Stimulated activated naive B cell treated with anti-CD40 and anti-IgM and Interleukin-4, amounts not matched to agents 10 μg/mL and 1 μg/mL and 100 μg/mL, for 72 hours (primary cell): ENCODE results near the gene PGS1.

Experiments
- ATAC-seq, 2 donors: fragments of 150-1000 bp; cut with Tn5 transposase; replicated peaks; 2 replicates each; pipeline ENCODE4 v1.10.0; 2021; ENCODE audit warnings: moderate library complexity in 1 of 2
- DNase-seq: peaks from one replicate; pipeline ENCODE4 v3.0.0; 2021
- H3K27ac Mint-ChIP-seq: one replicate; pipeline ENCODE4 v1.8.0; 2022; ENCODE audit warnings: mild to moderate bottlenecking, mixed read lengths
- H3K27me3 Mint-ChIP-seq, 2 donors: one replicate each; pipeline ENCODE4 v1.8.0; 2022; ENCODE audit warnings: mixed read lengths in 2 of 2
- H3K36me3 Mint-ChIP-seq, 2 donors: one replicate each; pipeline ENCODE4 v1.8.0; 2022; ENCODE audit warnings: mixed read lengths in 2 of 2, mild to moderate bottlenecking in 1 of 2
- H3K4me1 Mint-ChIP-seq, 2 donors: one replicate each; pipeline ENCODE4 v1.8.0; 2022; ENCODE audit warnings: mixed read lengths in 2 of 2, mild to moderate bottlenecking in 1 of 2
- H3K4me3 Mint-ChIP-seq, 2 donors: one replicate each; pipeline ENCODE4 v1.8.0; 2022; ENCODE audit warnings: mild to moderate bottlenecking in 2 of 2, mixed read lengths in 2 of 2, moderate library complexity in 1 of 2
- H3K9me3 Mint-ChIP-seq, 2 donors: one replicate each; pipeline ENCODE4 v1.8.0; 2022; ENCODE audit warnings: mixed read lengths in 2 of 2, mild to moderate bottlenecking in 1 of 2

Gene PGS1

DNA sequence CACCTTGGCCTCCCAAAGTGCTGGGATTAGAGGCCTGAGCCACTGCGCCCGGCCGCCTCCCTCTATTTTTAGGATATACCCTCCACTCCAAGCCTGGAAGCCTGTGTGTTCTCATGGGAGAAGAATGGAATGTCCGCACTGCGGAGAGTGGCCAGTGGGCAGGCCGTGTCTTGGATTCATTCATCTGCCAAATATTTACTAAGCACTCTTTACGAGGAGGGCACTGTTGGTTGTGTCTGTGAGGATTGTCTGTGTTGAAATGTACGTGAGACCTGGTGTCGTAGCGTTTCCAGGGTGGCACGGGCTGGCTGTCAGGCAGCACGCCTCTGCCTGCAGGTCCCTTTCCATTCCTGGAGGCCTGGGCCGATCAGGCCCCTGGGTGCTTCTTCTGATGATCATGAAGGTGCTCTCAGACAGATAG, 19.2 kb downstream of the PGS1 start:
- peaks cover 19 to 42% of the 10 kb centered on the region in 2 donors for H3K4me1 Mint-ChIP-seq
- H3K27ac Mint-ChIP-seq: no peak overlapping the region
- H3K4me3 Mint-ChIP-seq: no peak overlapping the region
- peaks cover 54 to 78% of the 10 kb centered on the region in 2 donors for H3K36me3 Mint-ChIP-seq
- no peaks in the 10 kb centered on the region for H3K9me3 Mint-ChIP-seq
- DNase-seq (no peak), ATAC-seq (no peak)
- H3K27me3 Mint-ChIP-seq: no peaks in the 10 kb centered on the region

DNA sequence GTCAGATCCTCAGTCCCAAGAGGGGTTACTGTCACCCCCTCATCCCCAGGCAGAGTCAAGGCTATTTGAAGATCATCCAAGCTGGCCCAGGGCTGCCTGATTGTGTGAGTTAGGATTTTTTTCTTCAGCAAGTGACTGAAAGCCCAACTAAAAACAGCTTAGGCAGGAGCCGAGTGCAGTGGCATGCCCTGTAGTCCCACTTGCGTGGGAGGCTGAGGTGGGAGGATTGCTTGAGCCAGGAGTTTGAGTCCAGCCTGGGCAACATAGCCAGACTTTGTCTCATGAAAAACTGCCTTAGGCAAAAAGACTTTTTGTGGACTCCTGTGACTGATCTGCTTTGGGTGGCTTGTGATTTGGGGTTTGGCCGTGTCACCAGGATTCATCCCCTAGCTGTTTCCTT, 19.9 kb downstream of the PGS1 start:
- ATAC-seq: no peak
- no peak overlapping the region for H3K4me3 Mint-ChIP-seq
- H3K27ac Mint-ChIP-seq: peak overlapping the region; percentile 14
- H3K9me3 Mint-ChIP-seq: no peaks in the 10 kb centered on the region
- H3K27me3 Mint-ChIP-seq: no peaks in the 10 kb centered on the region
- peaks cover 56 to 82% of the 10 kb centered on the region in 2 donors for H3K36me3 Mint-ChIP-seq
- no peak for DNase-seq
- H3K4me1 Mint-ChIP-seq: peaks cover 19 to 36% of the 10 kb centered on the region in 2 donors

DNA sequence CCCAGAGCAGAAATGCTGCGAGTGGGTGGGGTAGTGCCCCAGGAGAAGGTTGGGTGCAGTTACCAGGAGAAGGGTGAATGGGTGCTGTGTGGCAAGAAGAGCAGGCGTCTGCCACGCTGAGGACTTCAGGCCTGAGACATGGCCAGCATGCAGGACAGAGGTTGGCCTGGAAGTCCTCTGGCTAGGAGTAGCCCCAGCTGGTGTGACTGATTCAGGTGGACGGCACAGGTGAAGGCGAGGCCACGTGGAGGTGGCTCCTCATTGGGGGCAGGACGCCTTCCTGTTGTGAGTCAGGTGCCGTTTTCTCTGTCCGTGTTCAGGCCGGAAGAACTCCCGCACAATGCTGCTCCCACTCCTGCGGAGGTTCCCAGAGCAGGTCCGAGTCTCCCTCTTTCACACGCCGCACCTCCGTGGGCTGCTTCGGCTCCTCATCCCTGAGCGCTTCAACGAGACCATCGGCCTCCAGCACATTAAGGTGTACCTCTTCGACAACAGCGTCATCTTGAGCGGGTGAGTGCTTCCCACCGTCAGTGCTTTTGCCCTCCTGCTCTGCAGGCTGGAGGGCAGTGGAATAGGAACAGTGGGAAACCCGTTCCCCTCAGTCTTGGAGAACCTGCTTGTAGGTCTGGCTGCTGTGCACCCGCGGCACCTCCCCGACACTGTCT, 20.7 kb downstream of the PGS1 start:
- DNase-seq (no peak), ATAC-seq (no peak)
- Mint-ChIP-seq H3K4me1 (peaks cover 17 to 29% of the 10 kb centered on the region in 2 donors), H3K36me3 (peaks cover 59 to 84% of the 10 kb centered on the region in 2 donors), H3K27ac (no peak overlapping the region), H3K4me3 (no peak overlapping the region), H3K27me3 (no peaks in the 10 kb centered on the region), H3K9me3 (no peaks in the 10 kb centered on the region)

DNA sequence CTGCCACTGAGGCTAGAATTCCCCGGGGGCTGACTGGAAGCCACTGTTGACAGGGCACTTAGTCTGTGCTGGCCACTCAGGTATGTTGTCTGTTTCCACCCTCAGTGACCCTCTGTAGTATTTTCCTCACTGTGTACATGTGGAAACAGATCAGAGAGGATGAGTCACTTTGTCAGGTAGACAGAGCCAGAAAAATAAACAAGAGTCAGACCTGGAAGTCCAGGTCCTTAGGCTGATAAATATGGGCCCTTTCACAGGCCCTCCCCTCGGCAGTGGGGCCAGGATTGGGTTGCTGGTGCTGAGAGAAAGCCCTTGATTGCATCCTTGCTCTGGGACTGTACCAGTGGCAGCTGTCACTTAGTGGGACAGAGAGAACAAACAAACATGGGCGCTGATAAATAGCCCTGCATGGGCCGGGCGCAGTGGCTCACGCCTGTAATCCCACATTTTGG, 21.3 kb downstream of the PGS1 start:
- H3K4me1 Mint-ChIP-seq: peaks cover 16 to 23% of the 10 kb centered on the region in 2 donors
- peaks cover 62 to 86% of the 10 kb centered on the region in 2 donors for H3K36me3 Mint-ChIP-seq
- no peaks in the 10 kb centered on the region for H3K27me3 Mint-ChIP-seq
- DNase-seq: no peak
- H3K4me3 Mint-ChIP-seq: no peak overlapping the region
- no peak overlapping the region for H3K27ac Mint-ChIP-seq
- H3K9me3 Mint-ChIP-seq: no peaks in the 10 kb centered on the region
- no peak for ATAC-seq

DNA sequence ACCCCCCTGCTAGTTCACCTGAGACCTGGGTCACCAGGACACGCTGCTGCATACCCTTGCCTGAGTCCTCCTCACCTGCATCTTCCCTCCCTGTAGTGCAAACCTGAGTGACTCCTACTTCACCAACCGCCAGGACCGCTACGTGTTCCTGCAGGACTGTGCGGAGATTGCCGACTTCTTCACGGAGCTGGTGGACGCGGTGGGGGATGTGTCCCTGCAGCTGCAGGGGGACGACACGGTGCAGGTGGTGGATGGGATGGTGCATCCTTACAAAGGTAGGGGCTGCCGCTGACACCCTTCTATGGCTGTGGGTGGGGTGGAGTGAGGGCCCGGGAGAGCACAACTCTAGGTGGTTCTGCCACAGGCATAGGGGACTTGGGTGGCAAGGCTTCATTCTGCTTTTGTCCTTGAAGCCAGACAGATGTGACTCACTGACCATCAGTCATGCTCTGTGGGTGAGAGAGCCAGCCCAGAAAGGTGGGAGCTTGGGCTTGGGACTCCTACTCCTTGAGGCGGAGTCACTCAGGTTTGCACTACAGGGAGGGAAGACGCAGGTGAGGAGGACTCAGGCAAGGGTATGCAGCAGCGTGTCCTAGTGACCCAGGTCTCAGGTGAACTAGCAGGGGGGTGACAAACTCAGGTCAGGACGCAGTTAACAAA, 22.3 kb downstream of the PGS1 start:
- H3K27ac Mint-ChIP-seq: no peak overlapping the region
- no peak overlapping the region for H3K4me3 Mint-ChIP-seq
- no peak for DNase-seq
- peaks cover 66 to 85% of the 10 kb centered on the region in 2 donors for H3K36me3 Mint-ChIP-seq
- ATAC-seq: no peak
- H3K9me3 Mint-ChIP-seq: no peaks in the 10 kb centered on the region
- peaks cover 14 to 23% of the 10 kb centered on the region in 2 donors for H3K4me1 Mint-ChIP-seq
- no peaks in the 10 kb centered on the region for H3K27me3 Mint-ChIP-seq

DNA sequence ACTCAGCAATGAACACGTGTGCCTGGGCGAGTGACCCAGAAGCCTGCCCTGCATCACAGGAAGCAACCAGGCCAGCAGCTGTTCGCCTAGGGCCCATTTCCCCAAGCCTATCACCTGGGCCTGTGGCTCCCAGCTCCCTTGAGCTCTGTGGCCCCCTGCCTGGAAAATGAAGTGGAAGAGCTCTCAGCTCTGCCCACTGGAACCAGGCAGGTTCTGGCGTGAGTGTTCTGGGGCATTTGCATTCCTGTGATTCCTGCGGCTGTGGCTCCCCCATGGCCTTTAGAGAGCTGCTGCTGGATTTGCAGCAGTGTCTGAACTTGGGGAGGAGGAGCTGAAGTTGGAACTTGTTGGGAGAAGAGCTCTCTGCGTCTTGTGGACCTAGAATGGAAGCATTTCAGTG, 22.8 kb downstream of the PGS1 start:
- DNase-seq: no peak
- ATAC-seq: no peak
- Mint-ChIP-seq H3K4me1 (peaks cover 15 to 25% of the 10 kb centered on the region in 2 donors), H3K4me3 (no peak overlapping the region), H3K9me3 (no peaks in the 10 kb centered on the region), H3K36me3 (peaks cover 64 to 82% of the 10 kb centered on the region in 2 donors), H3K27ac (no peak overlapping the region), H3K27me3 (no peaks in the 10 kb centered on the region)

DNA sequence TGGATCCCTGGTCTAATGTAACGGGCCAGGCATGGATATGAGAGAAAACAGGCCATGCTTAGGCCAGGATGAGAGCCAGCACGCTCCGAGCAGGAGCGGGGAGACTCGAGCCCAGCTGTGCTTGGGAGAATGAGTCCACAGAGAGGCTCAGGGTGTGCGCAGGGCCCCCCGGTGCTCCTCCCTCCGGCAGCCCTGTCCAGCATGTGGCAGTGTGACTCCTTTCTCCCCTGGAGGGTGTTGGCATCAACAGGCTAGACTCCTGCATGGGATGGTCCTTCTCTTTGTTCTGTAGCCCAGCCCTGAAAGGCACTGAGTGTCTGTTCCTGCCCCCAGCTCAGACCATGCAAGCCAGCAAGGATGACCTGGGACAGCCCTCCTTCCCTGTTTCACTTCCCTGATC, 23.4 kb downstream of the PGS1 start:
- no peaks in the 10 kb centered on the region for H3K27me3 Mint-ChIP-seq
- DNase-seq: no peak
- no peak overlapping the region for H3K4me3 Mint-ChIP-seq
- no peak for ATAC-seq
- peaks cover 67 to 78% of the 10 kb centered on the region in 2 donors for H3K36me3 Mint-ChIP-seq
- H3K27ac Mint-ChIP-seq: peak overlapping the region; percentile 62
- H3K4me1 Mint-ChIP-seq: peaks cover 16 to 31% of the 10 kb centered on the region in 2 donors
- no peaks in the 10 kb centered on the region for H3K9me3 Mint-ChIP-seq

DNA sequence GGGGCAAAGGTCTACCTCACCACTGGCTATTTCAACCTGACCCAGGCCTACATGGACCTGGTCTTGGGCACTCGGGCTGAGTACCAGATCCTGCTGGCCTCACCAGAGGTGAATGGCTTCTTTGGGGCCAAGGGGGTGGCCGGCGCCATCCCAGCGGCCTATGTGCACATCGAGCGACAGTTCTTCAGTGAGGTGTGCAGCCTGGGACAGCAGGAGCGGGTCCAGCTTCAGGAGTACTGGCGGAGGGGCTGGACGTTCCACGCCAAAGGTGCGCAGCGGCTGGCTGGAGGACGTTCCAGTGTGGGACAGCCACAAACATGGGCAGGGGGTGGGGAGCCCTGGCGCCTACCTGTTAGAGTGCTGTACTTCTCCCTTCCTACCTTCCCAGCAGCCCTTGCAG, 25.4 kb downstream of the PGS1 start:
- H3K36me3 Mint-ChIP-seq: peaks cover 64 to 72% of the 10 kb centered on the region in 2 donors

DNA sequence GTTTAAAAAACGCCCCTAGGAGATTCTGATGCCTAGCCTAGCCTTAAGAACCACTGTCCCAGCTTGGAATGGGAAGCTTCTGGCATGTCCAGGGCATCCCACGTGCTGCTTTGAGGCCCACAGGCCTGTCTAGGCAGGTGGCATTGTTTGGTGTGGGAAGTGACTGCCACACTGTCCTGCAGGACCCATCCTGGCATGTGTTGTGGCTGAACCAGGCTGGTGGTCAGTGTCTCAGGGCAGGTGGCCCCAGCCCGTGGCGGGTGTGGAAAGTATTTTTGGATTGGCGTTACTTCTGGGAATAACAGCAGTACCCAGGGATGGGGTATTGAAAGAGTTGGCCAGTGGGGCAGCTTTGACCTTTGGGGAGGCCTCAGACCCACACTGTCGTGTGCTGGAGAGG, 27.9 kb downstream of the PGS1 start:
- ATAC-seq (no peak), DNase-seq (no peak)
- Mint-ChIP-seq H3K27me3 (no peaks in the 10 kb centered on the region), H3K4me1 (peaks cover 27 to 48% of the 10 kb centered on the region in 2 donors), H3K4me3 (no peak overlapping the region), H3K36me3 (peaks cover 62% of the 10 kb centered on the region in 2 donors), H3K27ac (no peak overlapping the region), H3K9me3 (no peaks in the 10 kb centered on the region)

More for the DNA sequence above, 25.4 kb downstream of the PGS1 start:
- H3K4me3 Mint-ChIP-seq: no peak overlapping the region
- H3K4me1 Mint-ChIP-seq: peaks cover 19 to 43% of the 10 kb centered on the region in 2 donors
- no peaks in the 10 kb centered on the region for H3K27me3 Mint-ChIP-seq
- DNase-seq (no peak), ATAC-seq (no peak)
- no peaks in the 10 kb centered on the region for H3K9me3 Mint-ChIP-seq
- no peak overlapping the region for H3K27ac Mint-ChIP-seq

DNA sequence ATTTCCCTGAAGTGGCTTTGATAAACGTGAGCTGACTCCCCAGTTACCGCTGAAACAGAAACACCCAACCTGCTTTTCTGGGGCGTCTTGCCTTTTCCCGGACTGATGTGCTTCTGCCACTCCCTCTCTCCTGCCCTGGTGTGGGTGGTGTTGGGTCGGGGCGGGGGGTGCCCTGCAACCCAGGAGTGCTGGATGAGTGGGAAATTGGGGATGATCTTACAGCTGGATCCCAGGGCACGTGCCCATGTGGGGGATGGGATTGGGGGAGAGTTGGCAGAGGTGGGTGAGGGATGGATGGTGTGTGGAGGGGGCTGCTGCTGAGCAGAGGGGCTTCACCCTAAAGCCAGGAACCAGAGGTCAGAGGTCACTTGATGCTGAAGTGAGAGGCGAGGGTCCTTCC, 28.5 kb downstream of the PGS1 start:
- Mint-ChIP-seq H3K27me3 (no peaks in the 10 kb centered on the region), H3K27ac (peak overlapping the region; percentile 79), H3K9me3 (no peaks in the 10 kb centered on the region), H3K36me3 (peaks cover 56 to 60% of the 10 kb centered on the region in 2 donors), H3K4me3 (no peak overlapping the region), H3K4me1 (peaks cover 27 to 43% of the 10 kb centered on the region in 2 donors)
- DNase-seq (no peak), ATAC-seq (no peak)

DNA sequence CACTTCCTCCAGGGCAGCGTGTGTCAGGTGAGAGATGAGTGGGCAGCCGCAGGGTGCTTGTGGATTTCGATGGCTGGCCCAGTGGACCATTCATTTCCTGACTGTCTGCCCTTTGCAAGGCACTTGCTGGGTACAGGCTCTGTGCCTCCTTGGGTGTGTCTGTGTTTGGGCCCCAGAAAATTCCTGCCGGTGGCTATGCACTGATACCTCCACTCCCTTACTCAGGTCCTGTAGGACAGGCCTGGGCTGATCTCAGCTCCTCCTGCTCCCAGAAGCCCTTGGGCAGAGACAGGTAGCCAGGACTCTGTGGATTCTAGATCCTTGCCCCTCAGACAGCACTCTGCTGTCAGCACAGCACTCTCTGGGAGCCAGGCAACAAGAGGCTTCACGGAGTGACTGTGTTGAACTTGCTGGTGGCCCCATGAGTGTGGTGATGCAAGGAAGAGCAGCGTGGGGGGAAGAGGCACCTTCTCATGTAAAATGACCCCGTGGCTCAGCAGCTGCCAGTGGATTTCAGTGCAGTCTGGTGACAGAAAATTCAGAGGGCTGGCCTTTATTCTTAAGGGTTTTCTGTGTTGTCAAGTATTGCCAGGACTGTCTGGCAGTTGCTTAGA, 29.0 kb downstream of the PGS1 start:
- H3K27ac Mint-ChIP-seq: no peak overlapping the region
- DNase-seq (no peak), ATAC-seq (peak in 1 of 2 donors; percentile 14)
- no peak overlapping the region for H3K4me3 Mint-ChIP-seq
- H3K9me3 Mint-ChIP-seq: no peaks in the 10 kb centered on the region
- H3K4me1 Mint-ChIP-seq: peaks cover 27 to 46% of the 10 kb centered on the region in 2 donors
- no peaks in the 10 kb centered on the region for H3K27me3 Mint-ChIP-seq
- H3K36me3 Mint-ChIP-seq: peaks cover 58 to 60% of the 10 kb centered on the region in 2 donors

DNA sequence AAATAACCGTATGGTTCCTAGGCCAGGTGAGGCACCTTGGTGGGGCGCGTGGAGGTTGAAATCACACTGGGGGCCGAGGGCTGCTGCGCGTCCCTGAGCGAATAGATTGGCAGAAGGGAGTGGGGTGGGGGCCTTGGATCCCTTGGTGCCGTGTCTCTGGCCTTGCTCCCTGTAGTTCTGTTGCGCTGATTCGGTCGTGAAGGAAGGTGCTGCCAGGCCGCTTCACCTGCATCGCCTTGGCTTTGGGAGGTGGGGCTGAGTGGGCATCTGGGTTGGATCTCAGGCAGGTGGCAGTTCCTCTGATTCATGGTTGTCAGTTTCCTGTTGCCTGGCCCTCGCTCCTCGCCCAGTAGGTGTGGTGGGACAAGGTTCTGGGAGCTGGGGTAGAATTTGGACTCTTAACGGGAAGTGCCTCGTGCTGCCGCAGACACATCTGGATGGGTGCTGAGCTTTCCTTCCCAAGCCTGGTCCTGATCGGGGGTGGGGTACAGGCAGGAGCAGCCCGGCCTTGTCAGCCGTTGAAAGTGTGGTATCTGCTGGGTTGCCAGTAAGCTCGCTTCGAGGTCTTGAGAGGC, 30.1 kb downstream of the PGS1 start:
- peak overlapping the region; percentile 49 for H3K27ac Mint-ChIP-seq
- H3K9me3 Mint-ChIP-seq: no peaks in the 10 kb centered on the region
- H3K27me3 Mint-ChIP-seq: no peaks in the 10 kb centered on the region
- no peak for DNase-seq
- H3K4me3 Mint-ChIP-seq: no peak overlapping the region
- peaks cover 52 to 57% of the 10 kb centered on the region in 2 donors for H3K36me3 Mint-ChIP-seq
- no peak for ATAC-seq
- peaks cover 28 to 57% of the 10 kb centered on the region in 2 donors for H3K4me1 Mint-ChIP-seq

DNA sequence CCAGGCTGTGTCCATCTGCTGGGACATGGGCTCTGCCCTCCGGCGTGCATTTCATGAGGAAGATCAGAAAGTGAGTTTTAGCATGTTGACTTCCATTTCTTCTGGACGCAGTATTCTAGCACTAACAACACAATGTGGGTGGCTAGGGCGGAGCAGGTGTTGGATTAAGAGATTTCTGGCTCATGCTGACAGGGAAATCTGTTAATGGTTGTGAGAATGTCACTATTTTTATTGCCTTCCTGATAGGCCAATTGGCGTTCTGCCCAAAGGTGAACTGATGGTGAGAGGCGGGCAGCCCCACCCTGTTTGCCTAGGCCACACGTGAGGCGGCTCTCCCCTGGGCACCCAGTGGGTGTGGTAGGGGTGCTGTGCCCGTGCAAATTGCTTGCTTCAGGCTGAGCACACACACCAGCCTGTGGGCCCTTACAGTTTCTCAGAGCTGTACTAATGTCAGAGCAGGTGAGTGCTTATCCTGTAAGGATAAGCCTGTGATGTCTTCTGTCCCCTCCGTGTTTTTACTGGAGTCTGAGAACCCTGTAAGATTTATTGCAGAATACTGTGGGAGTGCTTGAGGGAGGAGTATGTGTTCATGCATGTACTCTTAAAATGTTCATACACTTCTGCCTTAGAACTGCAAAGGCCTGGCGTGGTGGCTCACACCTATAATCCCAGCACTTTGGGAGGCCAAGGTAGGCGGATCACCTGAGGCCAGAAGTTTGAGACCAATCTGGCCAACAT, 30.9 kb downstream of the PGS1 start:
- peaks cover 46 to 56% of the 10 kb centered on the region in 2 donors for H3K36me3 Mint-ChIP-seq

More for the DNA sequence above, 30.9 kb downstream of the PGS1 start:
- Mint-ChIP-seq H3K27me3 (no peaks in the 10 kb centered on the region), H3K27ac (no peak overlapping the region), H3K9me3 (no peaks in the 10 kb centered on the region), H3K4me1 (peaks cover 28 to 61% of the 10 kb centered on the region in 2 donors), H3K4me3 (no peak overlapping the region)
- ATAC-seq: no peak
- no peak for DNase-seq
